Renal cortex interstitium (tissue), 11 donors: ENCODE data around the gene CELSR3. TPM values are rescaled to one million over a fixed set of nuclear protein-coding genes. Genes with fewer than 3 reads are reported as not detected.

Source experiments
- DNase-seq, 11 donors: peaks; one replicate each; pipeline ENCODE4 v3.0.0-alpha.2; 2013; ENCODE audit warnings: low read depth in 9 of 11, low spot score in 4 of 11; ENCODE audit errors: extremely low read depth in 1 of 11
- polyA plus RNA-seq, 3 donors: library from polyadenylated mRNA; unstranded; fragments of 120-200 nt; gene quantifications; one replicate each; pipeline ENCODE4 v1.2.1, GENCODE V29; 2013; ENCODE audit not compliant: insufficient read length in 3 of 3

Gene CELSR3
- polyA plus RNA-seq, 3 donors, result 1.2 to 1.3 (median 1.2) TPM

GRCh38 chr3:48688032-48688736, 25.5 kb upstream of the CELSR3 start:
- no peak for DNase-seq

DNA sequence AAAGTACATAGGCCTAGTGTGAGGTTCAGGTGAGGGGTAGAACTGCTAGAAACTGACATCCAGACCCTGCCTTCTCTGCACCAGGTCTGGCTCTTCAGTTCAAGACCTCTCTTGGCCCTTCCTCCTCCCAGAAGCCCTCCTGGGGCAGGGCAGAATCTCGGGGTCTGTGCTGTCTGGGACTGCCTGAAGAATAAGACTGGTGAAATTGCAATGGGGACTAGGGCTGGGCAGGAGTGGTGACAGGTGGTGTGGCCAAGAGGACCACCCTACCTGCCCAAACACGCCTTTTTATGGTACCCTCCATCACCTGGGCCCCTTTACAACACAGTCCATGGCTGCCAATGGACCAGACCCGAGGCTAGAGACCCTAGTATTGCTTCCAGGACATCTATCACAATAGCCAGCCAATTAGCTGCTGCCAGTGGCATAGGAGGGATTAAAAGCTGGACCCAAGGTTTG, 24.6 kb upstream of the CELSR3 start:
- DNase-seq, result no peak

- no peak for DNase-seq
Observed at GRCh38 chr3:48686538-48687219, 24.0 kb upstream of the CELSR3 start.

GRCh38 chr3:48685603-48686511, 23.2 kb upstream of the CELSR3 start, which contains the start of gene NCKIPSD:
Gene NCKIPSD, minus strand, starts transcription at chr3:48685915. Its CDS starts 108 bp downstream, at chr3:48685807.
- peak; percentile 64 to 87 (median 81) for DNase-seq

GRCh38 chr3:48685293-48685602, 22.6 kb upstream of the CELSR3 start:
- no peak for DNase-seq

GRCh38 chr3:48684480-48685143, 21.9 kb upstream of the CELSR3 start:
- no peak for DNase-seq

- no peak for DNase-seq
Observed at GRCh38 chr3:48684054-48684349, 21.3 kb upstream of the CELSR3 start.

DNA sequence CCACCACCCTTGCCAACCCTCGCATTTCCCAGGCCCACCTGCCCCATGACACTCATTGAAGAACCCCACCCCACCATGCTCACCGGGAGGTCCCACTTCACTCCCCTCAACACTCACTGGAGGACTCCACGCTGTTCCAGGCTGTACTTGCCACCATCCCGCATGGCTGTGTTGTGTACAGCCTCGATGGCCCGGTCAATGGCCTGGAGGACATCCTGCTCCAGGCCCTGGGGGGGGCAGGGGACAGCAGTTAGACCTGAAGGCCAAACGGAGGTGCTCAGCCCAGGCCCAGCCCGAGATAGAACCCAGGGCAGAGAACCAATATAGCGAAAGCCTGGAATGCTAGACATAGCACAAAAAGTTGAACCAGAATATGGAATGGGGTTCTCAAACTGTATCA, 20.1 kb upstream of the CELSR3 start:
- DNase-seq, result no peak

GRCh38 chr3:48681974-48682610, 19.4 kb upstream of the CELSR3 start:
- DNase-seq, result no peak

DNA sequence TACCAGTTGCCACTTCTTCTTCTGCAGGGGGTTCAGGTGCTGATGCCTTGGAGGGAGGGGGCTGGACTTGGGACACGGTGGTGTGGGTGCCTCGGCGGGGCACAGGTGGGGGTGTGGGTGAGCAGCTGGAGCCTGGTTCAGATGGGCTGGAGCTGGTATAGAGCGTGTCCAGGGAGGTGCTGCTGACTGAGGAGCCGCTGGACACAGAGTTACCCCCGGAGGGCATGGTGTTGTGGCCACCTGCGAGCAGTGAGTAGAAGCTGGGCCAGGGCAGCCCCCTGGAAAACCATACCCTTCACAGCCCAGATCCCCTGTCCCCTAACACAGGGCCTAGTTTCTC, 18.8 kb upstream of the CELSR3 start:
- DNase-seq, result no peak

GRCh38 chr3:48680811-48681540, 18.3 kb upstream of the CELSR3 start:
- no peak for DNase-seq

- no peak for DNase-seq
Observed at GRCh38 chr3:48679411-48680391, 17.0 kb upstream of the CELSR3 start.

- DNase-seq, result no peak
Observed at GRCh38 chr3:48678566-48679380, 16.1 kb upstream of the CELSR3 start.

DNA sequence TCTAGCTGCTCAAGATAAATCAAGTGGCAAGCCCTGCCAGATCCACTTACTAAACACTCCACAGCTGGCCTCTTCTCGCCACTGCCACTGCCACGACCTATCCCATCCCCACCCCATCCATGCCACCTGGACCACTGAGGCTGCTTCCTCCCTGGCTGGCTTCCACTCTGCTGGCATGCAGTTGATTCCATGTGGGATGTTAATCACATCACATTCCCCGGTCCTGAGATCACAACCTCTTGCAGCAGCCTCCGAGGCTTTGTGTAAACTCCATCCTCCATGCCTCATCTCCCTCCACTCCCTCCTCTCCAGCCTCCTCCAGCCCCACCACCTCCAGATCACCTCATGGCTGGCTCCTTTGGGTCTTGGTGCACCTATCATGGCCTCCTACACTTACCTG, 15.4 kb upstream of the CELSR3 start:
- no peak for DNase-seq

- DNase-seq, result no peak
Observed at GRCh38 chr3:48674505-48674904, 11.8 kb upstream of the CELSR3 start.

DNA sequence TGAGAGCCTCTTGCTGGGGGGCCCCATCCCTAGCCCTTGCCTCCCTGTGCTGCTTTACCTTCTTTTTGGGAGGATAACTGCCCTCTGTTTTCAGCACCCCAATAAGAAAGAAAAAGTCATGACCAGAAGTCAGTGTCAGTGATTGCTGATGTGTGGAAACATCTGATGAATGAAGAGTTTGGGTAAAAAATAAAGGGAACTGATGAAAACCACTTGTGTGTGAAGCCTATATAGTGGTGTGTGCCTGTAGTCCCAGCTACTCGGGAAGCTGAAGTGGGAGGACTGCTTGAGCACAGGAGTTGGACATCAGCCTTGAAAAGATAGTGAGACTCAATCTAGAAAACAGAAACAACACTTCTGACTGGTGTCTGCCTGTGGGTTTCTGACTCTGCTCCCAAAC, 9.8 kb upstream of the CELSR3 start:
- DNase-seq, result no peak

DNA sequence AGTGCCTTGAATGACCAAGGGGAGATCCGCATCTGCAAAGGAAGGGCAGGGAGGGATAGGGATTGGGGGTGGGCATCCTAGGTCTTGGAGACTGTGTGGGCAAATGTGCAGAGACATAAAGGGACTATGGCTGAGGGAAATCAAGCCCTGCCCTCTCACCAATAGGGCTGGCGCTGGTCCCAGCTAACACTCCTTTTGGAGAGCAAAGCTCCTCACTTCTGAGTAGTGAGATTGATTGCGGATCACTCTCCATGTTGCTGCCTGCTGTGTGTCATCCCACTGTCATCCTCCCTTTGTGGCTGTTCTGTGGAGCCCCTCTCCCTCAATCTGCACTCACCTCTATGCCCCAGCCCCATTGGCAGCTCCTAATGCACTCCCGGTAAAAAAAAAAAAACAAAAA, 2.2 kb upstream of the CELSR3 start:
- DNase-seq, result no peak
